Fibroblast of villous mesenchyme (primary cell): ENCODE measurements around the gene RAD17. TPM values are rescaled to one million over a fixed set of nuclear protein-coding genes. Genes with fewer than 3 reads are reported as not detected.
"Not testable (repeated sequence)": the region's sequence is repeated elsewhere in the genome, so short reads cannot be mapped to it uniquely, and the experiment has no call there.

Experiments used
- DNase-seq: peaks from one replicate; pipeline ENCODE4 v3.0.0-alpha.2; 2010; ENCODE audit warnings: low read depth
- H3K4me3 ChIP-seq: 2 replicates; pipeline ENCODE4 v1.5.1; 2011; ENCODE audit warnings: low read depth, mild to moderate bottlenecking, low read length
- total RNA-seq: library from RNA; depleted of rRNA; stranded (reverse); fragments of >200 nt; gene quantifications from 2 replicates; pipeline ENCODE4 v1.2.3, GENCODE V29; 2012
- TF ChIP-seq, protein P1 (sequence below): IDR thresholded peaks from 2 replicates; pipeline ENCODE4 v1.5.1; 2012; ENCODE audit warnings: low read depth, mild to moderate bottlenecking, low read length; ENCODE audit not compliant: insufficient read depth

Gene RAD17
- total RNA-seq: 21.3 and 27.2 TPM in 2 replicates

DNA sequence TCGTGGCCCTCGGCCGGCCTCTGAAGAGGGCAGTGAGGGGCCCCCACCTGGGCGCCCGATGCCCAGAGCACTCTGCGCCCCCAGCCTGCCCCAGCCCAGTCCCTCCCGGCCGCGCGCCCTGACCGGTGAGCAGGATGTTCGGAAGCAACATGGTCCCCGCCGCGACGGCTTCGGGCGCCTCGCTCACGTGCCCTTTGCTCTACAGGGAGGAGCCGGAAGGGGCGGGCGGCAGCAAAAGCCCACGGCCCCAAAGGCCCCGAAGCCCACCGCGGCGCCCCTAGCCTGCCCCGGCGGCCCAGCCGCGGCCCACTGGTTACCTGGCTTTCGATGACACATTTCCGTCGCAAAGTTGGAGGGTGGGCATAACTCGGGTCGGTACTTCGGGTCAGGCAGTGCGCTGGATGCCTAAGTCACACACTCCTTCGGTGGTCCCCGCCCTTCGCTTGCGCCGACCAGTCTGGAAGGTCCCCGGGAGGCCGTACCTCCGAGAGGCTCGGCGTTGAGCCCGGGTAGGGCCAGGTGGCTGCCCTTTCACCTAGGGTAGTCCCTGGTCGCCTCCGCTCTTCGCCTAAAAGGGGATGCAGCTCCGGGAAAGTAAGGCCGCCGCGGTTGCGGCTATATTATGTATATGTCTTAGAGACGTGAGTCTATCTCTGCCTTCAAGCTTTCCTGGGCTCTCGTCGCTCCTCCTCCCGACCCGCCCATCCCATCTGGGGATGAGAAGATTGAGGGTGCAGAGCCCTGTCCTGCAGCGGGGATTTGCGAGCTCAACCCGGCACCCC lies at the start of gene RAD17, which contains the start of the genes AK6 and TAF9:
Gene RAD17 (plus strand): TSS at position 479 of the 782 bp plus-strand sequence. CDS start 2,391 bp downstream, outside the sequence.
Gene AK6 (minus strand): TSS at position 181 of the 782 bp plus-strand sequence. CDS start 30 bp downstream, at position 151.
Gene TAF9 (minus strand): TSS at position 181 of the 782 bp plus-strand sequence. CDS start 3,783 bp downstream, outside the sequence.
- peak within 1 kb of the TSS; percentile 90 for H3K4me3 ChIP-seq
- TF ChIP-seq, protein P1, sequence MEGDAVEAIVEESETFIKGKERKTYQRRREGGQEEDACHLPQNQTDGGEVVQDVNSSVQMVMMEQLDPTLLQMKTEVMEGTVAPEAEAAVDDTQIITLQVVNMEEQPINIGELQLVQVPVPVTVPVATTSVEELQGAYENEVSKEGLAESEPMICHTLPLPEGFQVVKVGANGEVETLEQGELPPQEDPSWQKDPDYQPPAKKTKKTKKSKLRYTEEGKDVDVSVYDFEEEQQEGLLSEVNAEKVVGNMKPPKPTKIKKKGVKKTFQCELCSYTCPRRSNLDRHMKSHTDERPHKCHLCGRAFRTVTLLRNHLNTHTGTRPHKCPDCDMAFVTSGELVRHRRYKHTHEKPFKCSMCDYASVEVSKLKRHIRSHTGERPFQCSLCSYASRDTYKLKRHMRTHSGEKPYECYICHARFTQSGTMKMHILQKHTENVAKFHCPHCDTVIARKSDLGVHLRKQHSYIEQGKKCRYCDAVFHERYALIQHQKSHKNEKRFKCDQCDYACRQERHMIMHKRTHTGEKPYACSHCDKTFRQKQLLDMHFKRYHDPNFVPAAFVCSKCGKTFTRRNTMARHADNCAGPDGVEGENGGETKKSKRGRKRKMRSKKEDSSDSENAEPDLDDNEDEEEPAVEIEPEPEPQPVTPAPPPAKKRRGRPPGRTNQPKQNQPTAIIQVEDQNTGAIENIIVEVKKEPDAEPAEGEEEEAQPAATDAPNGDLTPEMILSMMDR: no peak
- DNase-seq: peak; percentile 93

GRCh38 chr5:69326365-69326764 lies 43.3 kb upstream of the RAD17 start:
- H3K4me3 ChIP-seq: no peak overlapping the region
- TF ChIP-seq, protein P1: no peak
- DNase-seq: no peak

GRCh38 chr5:69329905-69330489 lies 39.6 kb upstream of the RAD17 start:
- DNase-seq: no peak
- TF ChIP-seq, protein P1: no peak
- no peak overlapping the region for H3K4me3 ChIP-seq

DNA sequence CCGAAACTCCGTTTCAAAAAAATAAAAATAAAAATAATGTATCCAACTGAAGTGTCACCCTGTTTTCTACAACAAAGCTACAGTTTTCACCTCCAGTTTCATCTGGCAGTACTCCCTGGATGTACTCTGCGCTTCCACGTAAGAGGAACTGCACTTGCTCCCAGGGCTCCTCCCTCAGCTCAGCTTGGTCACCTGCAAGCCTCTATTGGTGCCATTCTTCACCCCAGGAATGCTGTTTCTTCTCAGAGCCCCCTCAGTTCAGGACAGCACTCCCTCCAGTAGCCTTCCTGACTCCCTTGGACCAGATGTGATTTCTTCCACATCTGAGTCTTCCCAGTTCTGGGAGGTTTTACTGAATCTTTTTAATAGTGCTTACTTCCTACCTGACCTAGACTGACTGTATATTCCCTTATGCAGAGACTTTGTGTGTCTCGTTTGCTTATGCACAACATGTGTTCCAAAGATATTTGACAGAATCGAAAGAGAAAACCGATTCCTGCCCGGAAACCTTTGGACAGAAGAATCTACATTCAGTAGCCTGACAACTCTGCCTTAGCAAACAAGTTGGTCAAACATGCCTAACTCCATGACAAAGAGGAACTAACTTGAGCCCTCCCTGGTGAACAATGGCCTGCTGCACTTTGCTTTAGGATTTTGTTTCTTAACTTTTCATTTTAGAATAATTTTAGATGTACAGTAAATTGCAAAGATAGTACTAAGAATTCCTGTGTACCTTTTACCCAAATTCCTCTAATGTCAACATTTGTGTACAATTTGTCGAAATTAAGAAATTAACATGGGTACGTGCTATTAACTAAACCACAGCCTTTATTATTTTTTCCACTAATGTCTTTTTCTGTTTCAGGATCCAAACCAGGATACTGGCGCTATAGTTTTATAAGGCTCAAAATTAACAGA lies 37.8 kb upstream of the RAD17 start:
- DNase-seq: no peak
- peak overlapping the region; percentile 74 for H3K4me3 ChIP-seq
- TF ChIP-seq, protein P1: no peak

DNA sequence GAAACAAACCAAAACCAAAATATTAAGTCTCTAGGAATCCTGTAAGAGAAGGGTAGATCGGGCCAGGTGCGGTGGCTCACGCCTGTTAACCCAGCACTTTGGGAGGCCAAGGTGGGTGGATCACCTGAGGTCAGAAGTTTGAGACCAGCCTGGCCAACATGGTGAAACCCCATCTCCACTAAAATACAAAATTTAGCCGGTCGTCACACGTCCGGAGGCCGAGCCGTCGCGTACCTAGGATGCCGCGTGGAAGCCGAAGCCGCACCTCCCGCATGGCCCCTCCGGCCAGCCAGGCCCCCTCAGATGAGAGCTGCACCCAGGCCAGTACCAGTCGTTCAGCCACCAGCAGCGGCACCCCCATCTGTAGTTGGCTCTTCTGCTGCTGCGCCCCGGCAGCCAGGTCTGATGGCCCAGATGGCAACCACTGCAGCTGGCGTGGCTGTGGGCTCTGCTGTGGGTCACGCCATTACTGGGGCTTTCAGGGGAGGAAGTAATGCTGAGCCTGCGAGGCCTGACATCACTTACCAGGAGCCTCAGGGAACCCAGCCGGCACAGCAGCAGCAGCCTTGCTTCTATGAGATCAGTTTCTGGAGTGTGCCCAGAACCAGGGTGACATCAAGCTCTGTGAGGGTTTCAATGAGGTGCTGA lies 35.8 kb upstream of the RAD17 start:
- H3K4me3 ChIP-seq, DNase-seq: not testable (repeated sequence)

- TF ChIP-seq, protein P1: peak; percentile 81
- peak; percentile 80 for DNase-seq
- H3K4me3 ChIP-seq: no peak overlapping the region
These were observed 34.8 kb upstream of the RAD17 start for GRCh38 chr5:69334793-69335268.
